Measurements from ENCODE around the gene EIF2AK3. TPM values are rescaled to one million over a fixed set of nuclear protein-coding genes. Genes with fewer than 3 reads are reported as not detected.

EIF2AK3 gene
- total and polyA plus RNA-seq, 2 of the 8 experiments (the other 6 are each of a cell fraction or from before 2014, with no cell fraction given): 5.8 to 22.8 TPM

- Histone ChIP-seq H3K27ac (ENCODE audit: low read depth, low read length) (no peak overlapping the region), H2AK5ac (ENCODE audit: low read depth, low read length) (no peak overlapping the region), H3K4me3 (ENCODE audit: extremely low read depth in 1 of 4, insufficient read depth in 2 of 4, low read depth in 3 of 4, low read length in 4 of 4) (no peak overlapping the region), H3K36me3 (ENCODE audit: control insufficient read depth in 2 of 4, insufficient read depth in 4 of 4, low read length in 3 of 4) (no peaks in the 10 kb centered on the region), H2BK12ac (ENCODE audit: low read depth, low read length) (no peak overlapping the region), H2BK120ac (replicated peaks; ENCODE audit: low read depth, low read length) (no peak overlapping the region), H3K9ac (replicated peaks in 1 of 4; ENCODE audit: extremely low read depth in 1 of 4, low read depth in 3 of 4, low read length in 3 of 4) (no peak overlapping the region), H3K4ac (replicated peaks; ENCODE audit: insufficient read length, low read depth, low read length) (no peak overlapping the region), H2AFZ (ENCODE audit: low read length) (no peak overlapping the region), H2BK5ac (ENCODE audit: low read depth, low read length) (no peak overlapping the region), H3K23ac (ENCODE audit: insufficient read length) (no peak overlapping the region), H3K4me1 (replicated peaks in 1 of 4; ENCODE audit: control insufficient read depth in 3 of 4, insufficient read depth in 4 of 4, low read length in 3 of 4) (no peaks in the 10 kb centered on the region; a peak in 1 of 7 replicates), H4K8ac (ENCODE audit: extremely low read depth, insufficient read depth, low read length) (no peak overlapping the region), H4K91ac (replicated peaks; ENCODE audit: insufficient read length, low read length) (no peak overlapping the region), H3K56ac (replicated peaks; ENCODE audit: insufficient read length, low read depth, low read length) (no peak overlapping the region), H3K79me1 (ENCODE audit: low read depth, low read length) (no peaks in the 10 kb centered on the region), H3K79me2 (ENCODE audit: control insufficient read depth in 1 of 2, insufficient read depth in 2 of 2, low read length in 2 of 2) (no peaks in the 10 kb centered on the region), H3K18ac (ENCODE audit: extremely low read depth, low read length) (no peak overlapping the region), H3K4me2 (ENCODE audit: insufficient read depth in 1 of 2, low read depth in 2 of 2, low read length in 2 of 2) (no peak overlapping the region), H3K14ac (ENCODE audit: insufficient read length) (no peak overlapping the region), H4K20me1 (replicated peaks in 1 of 2; ENCODE audit: control insufficient read depth in 1 of 2, insufficient read depth in 2 of 2, low read length in 2 of 2) (no peaks in the 10 kb centered on the region), H3K23me2 (ENCODE audit: low read depth, low read length) (no peaks in the 10 kb centered on the region), H4K5ac (ENCODE audit: insufficient read length, low read depth, low read length) (no peak overlapping the region), H3K9me3 (ENCODE audit: insufficient read depth in 2 of 2, low read depth in 1 of 2, low read length in 1 of 2) (no peaks in the 10 kb centered on the region), H2BK20ac (ENCODE audit: low read length) (no peak overlapping the region), H3K27me3 (replicated peaks in 1 of 4; ENCODE audit: control insufficient read depth in 3 of 4, extremely low read depth in 1 of 4, insufficient read depth in 3 of 4, low read length in 3 of 4) (no peaks in the 10 kb centered on the region), H2BK15ac (ENCODE audit: low read length) (no peak overlapping the region)
- CTCF ChIA-PET (ENCODE audit: partially characterized antibody): interaction anchor here (1.0 to 13.6 kb wide), 9 partner anchors 6 to 476 kb away, joined by 3 to 306 read pairs (median 4); no protein-coding TSS in a partner anchor
- TF ChIP-seq CHD1 (IDR thresholded peaks at IDR 0.05; ENCODE audit: low read depth, low read length) (no peak), CBX8 (IDR thresholded peaks at IDR 0.05; ENCODE audit: borderline replicate concordance, low read depth, low read length) (no peak), SUZ12 (IDR thresholded peaks at IDR 0.05; ENCODE audit: low read length) (no peak), TBP (IDR thresholded peaks at IDR 0.05; ENCODE audit: low read depth, low read length) (no peak), SRF (IDR thresholded peaks at IDR 0.05; ENCODE audit: low read depth, low read length) (no peak), FOSL1 (IDR thresholded peaks at IDR 0.05; ENCODE audit: insufficient read depth, low read depth, low read length) (no peak), CEBPB (IDR thresholded peaks at IDR 0.05; ENCODE audit: low read depth, low read length) (no peak), EGR1 (IDR thresholded peaks at IDR 0.05; ENCODE audit: borderline replicate concordance, low read depth, low read length) (no peak), HDAC6 (IDR thresholded peaks at IDR 0.05; ENCODE audit: low read depth, low read length) (no peak), SP1 (IDR thresholded peaks at IDR 0.05; ENCODE audit: low read depth, low read length) (no peak), GABPA (IDR thresholded peaks at IDR 0.05; ENCODE audit: borderline replicate concordance, insufficient read depth, low read length) (no peak), KDM5A (IDR thresholded peaks at IDR 0.05; ENCODE audit: low read length) (no peak), GTF2F1 (IDR thresholded peaks at IDR 0.05; ENCODE audit: borderline replicate concordance, low read depth, low read length) (no peak), CREB1 (IDR thresholded peaks at IDR 0.05) (no peak), CBX5 (IDR thresholded peaks at IDR 0.05; ENCODE audit: low read depth, low read length) (no peak), JUND (IDR thresholded peaks at IDR 0.05; ENCODE audit: low read length) (no peak), RFX5 (IDR thresholded peaks at IDR 0.05; ENCODE audit: borderline replicate concordance, low read depth, low read length) (no peak)
- 84% methylated on average over 4 of the region's 4 CpGs; no CpG with 5 or more reads in 1 of the 2 experiments for WGBS, 2 experiments (ENCODE audit: extremely low coverage in 1 of 2, insufficient coverage in 1 of 2, insufficient read length in 1 of 2, insufficient replicate concordance in 2 of 2, low coverage in 1 of 2, low lambda C conversion rate in 2 of 2, missing lambda C conversion rate in 1 of 2)
- FAIRE-seq: no peak
- DNase-seq (ENCODE audit: low read depth in 1 of 2, low spot score in 2 of 2): no peak
- POLR2A ChIA-PET (ENCODE audit: partially characterized antibody): no interaction called here
Measured at GRCh38 chr2:88666576-88666975, 39.3 kb upstream of the EIF2AK3 start.

All from H1 (cell line).